Naive thymus-derived CD4-positive, alpha-beta T cell (primary cell): ENCODE results near the gene AGR3. TPM values are rescaled to one million over a fixed set of nuclear protein-coding genes. Genes with fewer than 3 reads are reported as not detected.

Source experiments
- ATAC-seq: fragments of 150-1000 bp; cut with Tn5 transposase; 2 replicates; pipeline ENCODE4 v1.10.0; 2021; ENCODE audit warnings: mild to moderate bottlenecking, moderate library complexity
- CTCF ChIA-PET: fragments of 350-600 bp; sonication (Branson Sonifier 250); formaldehyde crosslinking; loops from one replicate; lab custom pipeline; 2021; ENCODE audit warnings: antibody characterized with exemption; lab: Charles Lee
- POLR2A ChIA-PET: fragments of 350-600 bp; sonication (Branson Sonifier 250); formaldehyde crosslinking; loops from one replicate; lab custom pipeline; 2021; ENCODE audit warnings: antibody characterized with exemption, inconsistent platforms; lab: Charles Lee
- DNase-seq, 9 donors: peaks; one replicate each; pipeline versions ENCODE4 v3.0.0 to v3.0.0-alpha.2; 2020 to 2022; ENCODE audit warnings: mixed read lengths in 1 of 9
- H3K27ac ChIP-seq: one replicate; pipeline ENCODE4 v1.7.0; 2013; ENCODE audit warnings: mild to moderate bottlenecking, low read depth, low read length, moderate library complexity
- H3K27me3 ChIP-seq, 2 donors: one replicate each; pipeline ENCODE4 v1.7.0; 2013; ENCODE audit warnings: low read length in 2 of 2, mild to moderate bottlenecking in 2 of 2, moderate library complexity in 2 of 2; ENCODE audit not compliant: control insufficient read depth in 2 of 2, insufficient read depth in 2 of 2
- H3K36me3 ChIP-seq, 3 experiments: 1 replicate in 2 of 3; 2 replicates in 1 of 3; pipeline ENCODE4 v1.7.0; 2013; ENCODE audit warnings: low read length in 3 of 3, mild to moderate bottlenecking in 3 of 3, moderate library complexity in 1 of 3; ENCODE audit not compliant: insufficient read depth in 3 of 3, control insufficient read depth in 2 of 3
- H3K4me1 ChIP-seq, 2 donors: one replicate each; pipeline ENCODE4 v1.7.0; 2013; ENCODE audit warnings: low read length in 2 of 2, mild to moderate bottlenecking in 2 of 2, moderate library complexity in 1 of 2; ENCODE audit not compliant: control insufficient read depth in 2 of 2, insufficient read depth in 2 of 2
- H3K4me3 ChIP-seq: 2 replicates; pipeline ENCODE4 v1.7.0; 2013; ENCODE audit warnings: mild to moderate bottlenecking, low read length
- H3K9me3 ChIP-seq, 3 experiments: 1 replicate in 2 of 3; 2 replicates in 1 of 3; pipeline ENCODE4 v1.7.0; 2013; ENCODE audit warnings: low read length in 3 of 3; ENCODE audit not compliant: control insufficient read depth in 2 of 3
- H3K27ac Mint-ChIP-seq, 9 donors: one replicate each; pipeline ENCODE4 v1.8.0; 2020 to 2022; ENCODE audit warnings: mixed read lengths in 9 of 9, mild to moderate bottlenecking in 8 of 9, moderate library complexity in 5 of 9, inconsistent platforms in 2 of 9
- H3K27me3 Mint-ChIP-seq, 5 donors: one replicate each; pipeline ENCODE4 v1.8.0; 2021 to 2022; ENCODE audit warnings: mixed read lengths in 5 of 5, mild to moderate bottlenecking in 1 of 5
- H3K36me3 Mint-ChIP-seq, 5 donors: one replicate each; pipeline ENCODE4 v1.8.0; 2020 to 2022; ENCODE audit warnings: mixed read lengths in 5 of 5, mild to moderate bottlenecking in 3 of 5, inconsistent platforms in 1 of 5
- H3K4me1 Mint-ChIP-seq, 7 donors: one replicate each; pipeline ENCODE4 v1.8.0; 2020 to 2022; ENCODE audit warnings: mixed read lengths in 7 of 7, mild to moderate bottlenecking in 3 of 7, inconsistent platforms in 1 of 7
- H3K4me3 Mint-ChIP-seq, 10 donors: one replicate each; pipeline ENCODE4 v1.8.0; 2020 to 2022; ENCODE audit warnings: mild to moderate bottlenecking in 10 of 10, mixed read lengths in 10 of 10, moderate library complexity in 6 of 10, inconsistent platforms in 2 of 10
- H3K9me3 Mint-ChIP-seq, 11 donors: one replicate each; pipeline ENCODE4 v1.8.0; 2020 to 2022; ENCODE audit warnings: mixed read lengths in 11 of 11, mild to moderate bottlenecking in 4 of 11, inconsistent platforms in 1 of 11, moderate library complexity in 1 of 11
- intact Hi-C, 2 donors: fragments of 100-400 bp; cut with micrococcal nuclease; formaldehyde crosslinking; loops; one replicate each; pipeline ENCODE4 v1.15.1; 2023
- polyA plus RNA-seq, 2 donors: library from polyadenylated mRNA; unstranded; fragments of 300-500 nt; fragmentation: Illumina TruSeq; gene quantifications; one replicate each; pipeline ENCODE4 v1.2.3, GENCODE V29; 2021
- total RNA-seq, 6 experiments: library from RNA in 5 of 6; stranded (reverse) in 5 of 6; gene quantifications; 1 replicate in 5 of 6; 2 replicates in 1 of 6; pipeline ENCODE4 v1.2.3 and lab custom pipeline; 2021 to 2026

AGR3 gene
- total and polyA plus RNA-seq, 7 experiments from 2014 or later, result not detected

- H3K4me1 ChIP-seq, result peaks cover 0 to 4% of the 10 kb centered on the region in 2 donors
- no peaks in the 10 kb centered on the region for H3K9me3 Mint-ChIP-seq
- H3K9me3 ChIP-seq, result no peaks in the 10 kb centered on the region
- ATAC-seq (no peak), DNase-seq (no peak)
- H3K27ac ChIP-seq, result no peak overlapping the region
- H3K27me3 ChIP-seq, result no peaks in the 10 kb centered on the region
- H3K27ac Mint-ChIP-seq, result peak overlapping the region in 5 of 9 donors; percentile 26 to 90 (median 54)
- peak overlapping the region in 4 of 10 donors; percentile 6 to 51 (median 44) for H3K4me3 Mint-ChIP-seq
- intact Hi-C loops, result loop anchor here in 1 of 2 donors (1.0 to 10.0 kb wide), 5 partner anchors 8 to 1012 kb away; partner anchors contain the start of gene AHR
- peaks cover 0 to 5% (median 0%) of the 10 kb centered on the region in 5 donors for H3K27me3 Mint-ChIP-seq
- no peaks in the 10 kb centered on the region for H3K36me3 Mint-ChIP-seq
- H3K4me1 Mint-ChIP-seq, result peaks cover 0 to 28% (median 7%) of the 10 kb centered on the region in 7 donors
- no peaks in the 10 kb centered on the region for H3K36me3 ChIP-seq
- no peak overlapping the region for H3K4me3 ChIP-seq
- ChIA-PET POLR2A (no interaction called here), CTCF (interaction anchor here (0.7 kb wide), 1 partner anchor 1434 kb away, joined by 3 read pairs; no protein-coding TSS in a partner anchor)
These were observed 41.2 kb upstream of the AGR3 start for GRCh38 chr7:16923019-16923418.

GRCh38 chr7:16921644-16922257 lies 40.0 kb upstream of the AGR3 start:
- H3K9me3 Mint-ChIP-seq, result no peaks in the 10 kb centered on the region
- no peak overlapping the region for H3K27ac ChIP-seq
- ChIA-PET POLR2A (no interaction called here), CTCF (no interaction called here)
- intact Hi-C loops, result loop anchor here in 1 of 2 donors (2.0 to 10.0 kb wide), 4 partner anchors 311 to 1013 kb away; partner anchors contain the start of gene AHR
- H3K4me1 Mint-ChIP-seq, result peaks cover 0 to 26% (median 7%) of the 10 kb centered on the region in 7 donors
- H3K36me3 ChIP-seq, result no peaks in the 10 kb centered on the region
- ATAC-seq, result no peak
- no peak for DNase-seq
- peak overlapping the region in 1 of 9 donors; percentile 66 for H3K27ac Mint-ChIP-seq
- no peaks in the 10 kb centered on the region for H3K27me3 Mint-ChIP-seq
- no peaks in the 10 kb centered on the region for H3K9me3 ChIP-seq
- H3K36me3 Mint-ChIP-seq, result no peaks in the 10 kb centered on the region
- peaks cover 0 to 4% of the 10 kb centered on the region in 2 donors for H3K4me1 ChIP-seq
- no peak overlapping the region for H3K4me3 Mint-ChIP-seq
- H3K27me3 ChIP-seq, result no peaks in the 10 kb centered on the region
- no peak overlapping the region for H3K4me3 ChIP-seq

- no peak overlapping the region for H3K4me3 Mint-ChIP-seq
- intact Hi-C loops, result loop anchor here in 1 of 2 donors (5.0 to 10.0 kb wide), 3 partner anchors 311 to 1014 kb away; no protein-coding TSS in a partner anchor
- CTCF ChIA-PET, result no interaction called here
- POLR2A ChIA-PET, result no interaction called here
- Histone ChIP-seq H3K36me3 (no peaks in the 10 kb centered on the region), H3K4me3 (no peak overlapping the region), H3K27me3 (no peaks in the 10 kb centered on the region), H3K4me1 (peaks cover 0 to 4% of the 10 kb centered on the region in 2 donors), H3K27ac (no peak overlapping the region), H3K9me3 (no peaks in the 10 kb centered on the region)
- H3K9me3 Mint-ChIP-seq, result no peaks in the 10 kb centered on the region
- H3K27me3 Mint-ChIP-seq, result no peaks in the 10 kb centered on the region
- H3K27ac Mint-ChIP-seq, result no peak overlapping the region
- ATAC-seq (no peak), DNase-seq (no peak)
- H3K4me1 Mint-ChIP-seq, result peaks cover 0 to 20% (median 7%) of the 10 kb centered on the region in 7 donors
- no peaks in the 10 kb centered on the region for H3K36me3 Mint-ChIP-seq
These were observed 39.4 kb upstream of the AGR3 start for GRCh38 chr7:16921151-16921550.

GRCh38 chr7:16919440-16919839 lies 37.7 kb upstream of the AGR3 start:
- intact Hi-C loops, result loop anchor here (2.0 to 5.0 kb wide), 3 partner anchors 317 to 841 kb away; no protein-coding TSS in a partner anchor
- POLR2A ChIA-PET, result no interaction called here
- Histone ChIP-seq H3K9me3 (no peaks in the 10 kb centered on the region), H3K27me3 (no peaks in the 10 kb centered on the region), H3K4me1 (peaks cover 0 to 4% of the 10 kb centered on the region in 2 donors), H3K36me3 (no peaks in the 10 kb centered on the region), H3K27ac (no peak overlapping the region), H3K4me3 (no peak overlapping the region)
- no peak overlapping the region for H3K27ac Mint-ChIP-seq
- DNase-seq (no peak), ATAC-seq (no peak)
- peaks cover 0 to 20% (median 7%) of the 10 kb centered on the region in 7 donors for H3K4me1 Mint-ChIP-seq
- no peaks in the 10 kb centered on the region for H3K9me3 Mint-ChIP-seq
- CTCF ChIA-PET, result no interaction called here
- peaks cover 0 to 6% (median 0%) of the 10 kb centered on the region in 5 donors for H3K27me3 Mint-ChIP-seq
- H3K36me3 Mint-ChIP-seq, result no peaks in the 10 kb centered on the region
- H3K4me3 Mint-ChIP-seq, result no peak overlapping the region

DNA sequence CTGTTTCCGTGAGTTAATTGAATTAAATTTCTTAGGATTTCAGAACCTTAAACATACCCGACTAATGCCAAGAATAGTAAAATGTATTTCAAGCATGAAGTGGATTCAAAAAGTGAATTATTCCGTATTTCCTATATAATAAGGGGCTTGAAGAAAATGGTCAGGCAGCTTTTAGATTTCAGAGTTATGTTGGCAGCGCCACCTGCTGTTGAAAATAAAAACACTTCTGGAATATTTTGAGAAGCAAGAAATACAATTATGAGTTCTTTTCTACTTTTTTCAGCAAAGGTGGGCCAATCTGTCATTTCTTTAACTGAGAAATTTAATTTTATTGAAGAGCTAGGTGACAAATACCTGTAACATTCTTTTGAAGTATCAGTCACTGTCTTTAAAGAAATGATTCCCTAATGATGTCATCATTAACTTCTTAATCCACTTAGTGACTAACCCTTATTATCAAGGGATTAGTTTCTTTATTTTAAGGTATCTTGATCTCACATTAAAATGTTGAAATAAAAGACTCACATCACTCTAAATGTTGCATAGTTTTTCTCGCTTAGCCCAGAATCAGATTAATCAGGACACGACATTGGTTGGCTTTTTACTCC lies 36.6 kb upstream of the AGR3 start:
- Histone ChIP-seq H3K4me1 (peaks cover 0 to 4% of the 10 kb centered on the region in 2 donors), H3K36me3 (no peaks in the 10 kb centered on the region), H3K27ac (no peak overlapping the region), H3K9me3 (no peaks in the 10 kb centered on the region), H3K4me3 (no peak overlapping the region), H3K27me3 (no peaks in the 10 kb centered on the region)
- peak in 3 of 9 donors; percentile 13 to 35 (median 25) for DNase-seq
- ATAC-seq, result no peak
- Mint-ChIP-seq H3K27ac (no peak overlapping the region), H3K27me3 (peaks cover 0 to 7% (median 0%) of the 10 kb centered on the region in 5 donors), H3K36me3 (no peaks in the 10 kb centered on the region), H3K4me3 (no peak overlapping the region), H3K4me1 (peaks cover 0 to 17% (median 7%) of the 10 kb centered on the region in 7 donors), H3K9me3 (no peaks in the 10 kb centered on the region)
- ChIA-PET CTCF (interaction anchor here (0.6 to 1.9 kb wide), 5 partner anchors 9 to 431 kb away, joined by 3 to 5 read pairs (median 3); no protein-coding TSS in a partner anchor), POLR2A (no interaction called here)
- intact Hi-C loops, result loop anchor here (1.0 to 5.0 kb wide), 7 partner anchors 27 to 840 kb away; no protein-coding TSS in a partner anchor

- CTCF ChIA-PET, result interaction anchor here (1.9 kb wide), 1 partner anchor 11 kb away, joined by 5 read pairs; no protein-coding TSS in a partner anchor
- H3K27ac ChIP-seq, result no peak overlapping the region
- Mint-ChIP-seq H3K4me3 (no peak overlapping the region), H3K36me3 (no peaks in the 10 kb centered on the region), H3K9me3 (peaks cover 0 to 3% (median 0%) of the 10 kb centered on the region in 11 donors), H3K4me1 (peaks cover 0 to 8% (median 0%) of the 10 kb centered on the region in 7 donors), H3K27ac (no peak overlapping the region), H3K27me3 (peaks cover 0 to 7% (median 0%) of the 10 kb centered on the region in 5 donors)
- H3K9me3 ChIP-seq, result no peaks in the 10 kb centered on the region
- no peak for ATAC-seq
- POLR2A ChIA-PET, result no interaction called here
- no peak overlapping the region for H3K4me3 ChIP-seq
- intact Hi-C loops, result loop anchor here in 1 of 2 donors (2.0 to 5.0 kb wide), 2 partner anchors 26 to 314 kb away; no protein-coding TSS in a partner anchor
- H3K36me3 ChIP-seq, result no peaks in the 10 kb centered on the region
- no peaks in the 10 kb centered on the region for H3K4me1 ChIP-seq
- DNase-seq, result no peak
- no peaks in the 10 kb centered on the region for H3K27me3 ChIP-seq
These were observed 35.0 kb upstream of the AGR3 start for GRCh38 chr7:16916738-16917137.
